ENCODE data around the gene BRD2. TPM values are rescaled to one million over a fixed set of nuclear protein-coding genes. Genes with fewer than 3 reads are reported as not detected.
A peak's percentile ranks its signal among the peaks of the same experiment; 100 is the strongest.

The BRD2 gene
- total and polyA plus RNA-seq, 2 of the 4 experiments (the other 2 are of a cell fraction): 99.5 to 144 TPM

DNA sequence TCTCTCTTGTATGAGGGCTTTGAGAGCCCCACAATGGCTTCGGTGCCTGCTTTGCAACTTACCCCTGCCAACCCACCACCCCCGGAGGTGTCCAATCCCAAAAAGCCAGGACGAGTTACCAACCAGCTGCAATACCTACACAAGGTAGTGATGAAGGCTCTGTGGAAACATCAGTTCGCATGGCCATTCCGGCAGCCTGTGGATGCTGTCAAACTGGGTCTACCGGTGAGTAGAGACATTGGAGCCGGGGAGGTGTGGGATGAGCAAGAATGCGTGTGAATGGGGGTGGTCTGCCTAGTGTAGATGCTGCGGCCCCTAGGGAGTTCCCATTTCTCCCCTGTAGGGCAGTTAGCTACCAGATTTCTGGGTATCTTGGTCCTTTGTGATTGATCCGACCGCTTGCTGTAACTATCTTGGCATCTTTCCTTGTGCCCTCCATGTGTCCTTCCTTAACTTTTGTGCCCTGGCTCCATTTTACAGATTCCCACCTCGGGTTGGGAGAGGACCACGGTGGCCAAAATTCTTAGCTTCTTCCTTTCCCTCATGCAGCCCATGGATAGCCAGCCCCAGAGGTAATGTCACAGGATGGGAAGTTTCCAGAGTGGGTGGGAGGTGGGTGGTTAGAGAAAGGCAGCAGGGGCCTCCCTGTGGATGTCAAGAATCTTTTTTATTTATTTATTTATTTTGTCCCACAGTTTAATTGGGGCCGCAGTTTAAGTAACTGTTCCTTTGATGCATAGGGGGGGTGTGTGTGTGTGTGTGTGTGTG, 6.3 kb downstream of the BRD2 start:
- WGBS, 2 experiments (ENCODE audit: extremely low coverage in 2 of 2, insufficient read length in 1 of 2): 20% methylated on average over 1 of the region's 14 CpGs; no CpG with 5 or more reads in 1 of the 2 experiments
- Histone ChIP-seq H2BK5ac (ENCODE audit: low read depth, low read length, poor library complexity, severe bottlenecking) (no peak overlapping the region), H3K9me3 (ENCODE audit: control insufficient read depth, insufficient read depth, low read length) (no peaks in the 10 kb centered on the region), H4K20me1 (ENCODE audit: insufficient read depth, low read length) (peaks cover 82% of the 10 kb centered on the region), H3K36me3 (ENCODE audit: control insufficient read depth, insufficient read depth, low read length) (peaks cover 58% of the 10 kb centered on the region), H3K18ac (ENCODE audit: low read depth, low read length) (no peak overlapping the region), H3K9ac (ENCODE audit: low read depth, low read length) (peak overlapping the region; percentile 94), H2BK20ac (ENCODE audit: low read depth, low read length) (no peak overlapping the region), H2BK120ac (ENCODE audit: low read depth, low read length) (no peak overlapping the region), H3K14ac (replicated peaks; ENCODE audit: low read depth, low read length) (peak overlapping the region; percentile 47; the same call in 1 of the 2 replicates), H3K27ac (ENCODE audit: insufficient read depth, low read length) (no peak overlapping the region), H2AK5ac (ENCODE audit: low read depth, low read length) (no peak overlapping the region), H3K79me1 (ENCODE audit: low read depth in 1 of 2, low read length in 2 of 2) (peaks cover 34 to 49% of the 10 kb centered on the region in 2 experiments), H3K4me3 (ENCODE audit: insufficient read depth, low read depth, low read length) (peak overlapping the region; percentile 92), H3K9me1 (ENCODE audit: insufficient read depth, low read length) (peaks cover 9% of the 10 kb centered on the region), H3K27me3 (ENCODE audit: control insufficient read depth, insufficient read depth, low read length) (no peaks in the 10 kb centered on the region), H3K4me2 (ENCODE audit: low read depth, low read length) (peak overlapping the region; percentile 92), H3K56ac (ENCODE audit: extremely low read depth, insufficient read depth, low read length) (peak overlapping the region; percentile 9; the same call in 1 of the 2 replicates), H2AFZ (replicated peaks; ENCODE audit: low read length, poor library complexity) (no peak overlapping the region), H2AK9ac (replicated peaks; ENCODE audit: low read depth, low read length, poor library complexity) (no peak overlapping the region), H4K8ac (ENCODE audit: low read depth in 2 of 2, low read length in 2 of 2) (no peak overlapping the region), H4K5ac (ENCODE audit: low read depth, low read length) (no peak overlapping the region), H2BK15ac (ENCODE audit: low read depth, low read length) (no peak overlapping the region), H3K23ac (ENCODE audit: low read depth, low read length) (peak overlapping the region; percentile 67), H3K4ac (ENCODE audit: low read depth, low read length) (no peak overlapping the region), H3K4me1 (ENCODE audit: control insufficient read depth, insufficient read depth, low read length) (peaks cover 6% of the 10 kb centered on the region; the same call in 1 of the 2 replicates), H4K91ac (ENCODE audit: insufficient read depth, low read depth, low read length) (no peak overlapping the region)
- DNase-seq (no peak), ATAC-seq (ENCODE audit: low read depth) (no peak)
- intact Hi-C loops (cut with micrococcal nuclease): loop anchor here (5.0 kb wide), 1 partner anchor 787 kb away; no protein-coding TSS in a partner anchor
- BruUV-seq (replicated peaks): no TSS peak
- ChIA-PET CTCF (interaction anchor here (1.2 to 1.8 kb wide), 3 partner anchors 10 to 21 kb away, joined by 3 to 6 read pairs (median 4); partner anchors contain the start of gene HLA-DMA), POLR2A (ENCODE audit: unreplicated experiment) (interaction anchor here (0.6 to 1.7 kb wide), 3 partner anchors 9 to 22 kb away, joined by 3 to 13 read pairs (median 6); no protein-coding TSS in a partner anchor)
- in situ Hi-C loops (cut with MboI; ENCODE audit: low sequenced_read_pairs): loop anchor here (5.0 to 25.0 kb wide), 3 partner anchors 37 to 787 kb away; partner anchors contain the start of genes AGER, AGPAT1, GPSM3 and PBX2
- TF ChIP-seq, protein P1, sequence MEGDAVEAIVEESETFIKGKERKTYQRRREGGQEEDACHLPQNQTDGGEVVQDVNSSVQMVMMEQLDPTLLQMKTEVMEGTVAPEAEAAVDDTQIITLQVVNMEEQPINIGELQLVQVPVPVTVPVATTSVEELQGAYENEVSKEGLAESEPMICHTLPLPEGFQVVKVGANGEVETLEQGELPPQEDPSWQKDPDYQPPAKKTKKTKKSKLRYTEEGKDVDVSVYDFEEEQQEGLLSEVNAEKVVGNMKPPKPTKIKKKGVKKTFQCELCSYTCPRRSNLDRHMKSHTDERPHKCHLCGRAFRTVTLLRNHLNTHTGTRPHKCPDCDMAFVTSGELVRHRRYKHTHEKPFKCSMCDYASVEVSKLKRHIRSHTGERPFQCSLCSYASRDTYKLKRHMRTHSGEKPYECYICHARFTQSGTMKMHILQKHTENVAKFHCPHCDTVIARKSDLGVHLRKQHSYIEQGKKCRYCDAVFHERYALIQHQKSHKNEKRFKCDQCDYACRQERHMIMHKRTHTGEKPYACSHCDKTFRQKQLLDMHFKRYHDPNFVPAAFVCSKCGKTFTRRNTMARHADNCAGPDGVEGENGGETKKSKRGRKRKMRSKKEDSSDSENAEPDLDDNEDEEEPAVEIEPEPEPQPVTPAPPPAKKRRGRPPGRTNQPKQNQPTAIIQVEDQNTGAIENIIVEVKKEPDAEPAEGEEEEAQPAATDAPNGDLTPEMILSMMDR (conservative IDR thresholded peaks at IDR 0.05; ENCODE audit: low read depth, low read length): no peak
- TF ChIP-seq MAFK (IDR thresholded peaks at IDR 0.05; ENCODE audit: low read depth, low read length) (no peak), RAD21 (IDR thresholded peaks at IDR 0.05; ENCODE audit: low read length) (no peak), NFE2L2 (IDR thresholded peaks at IDR 0.05; ENCODE audit: low read depth, low read length) (no peak), MXI1 (IDR thresholded peaks at IDR 0.05; ENCODE audit: borderline replicate concordance, low read depth, low read length) (no peak), MAZ (IDR thresholded peaks at IDR 0.05; ENCODE audit: borderline replicate concordance, low read depth, low read length) (no peak), FOS (IDR thresholded peaks at IDR 0.05; ENCODE audit: low read depth, low read length) (no peak)
- TF ChIP-seq, protein P2, sequence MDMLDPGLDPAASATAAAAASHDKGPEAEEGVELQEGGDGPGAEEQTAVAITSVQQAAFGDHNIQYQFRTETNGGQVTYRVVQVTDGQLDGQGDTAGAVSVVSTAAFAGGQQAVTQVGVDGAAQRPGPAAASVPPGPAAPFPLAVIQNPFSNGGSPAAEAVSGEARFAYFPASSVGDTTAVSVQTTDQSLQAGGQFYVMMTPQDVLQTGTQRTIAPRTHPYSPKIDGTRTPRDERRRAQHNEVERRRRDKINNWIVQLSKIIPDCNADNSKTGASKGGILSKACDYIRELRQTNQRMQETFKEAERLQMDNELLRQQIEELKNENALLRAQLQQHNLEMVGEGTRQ (IDR thresholded peaks at IDR 0.05; ENCODE audit: low read depth, low read length): no peak
- TF ChIP-seq, protein P3, sequence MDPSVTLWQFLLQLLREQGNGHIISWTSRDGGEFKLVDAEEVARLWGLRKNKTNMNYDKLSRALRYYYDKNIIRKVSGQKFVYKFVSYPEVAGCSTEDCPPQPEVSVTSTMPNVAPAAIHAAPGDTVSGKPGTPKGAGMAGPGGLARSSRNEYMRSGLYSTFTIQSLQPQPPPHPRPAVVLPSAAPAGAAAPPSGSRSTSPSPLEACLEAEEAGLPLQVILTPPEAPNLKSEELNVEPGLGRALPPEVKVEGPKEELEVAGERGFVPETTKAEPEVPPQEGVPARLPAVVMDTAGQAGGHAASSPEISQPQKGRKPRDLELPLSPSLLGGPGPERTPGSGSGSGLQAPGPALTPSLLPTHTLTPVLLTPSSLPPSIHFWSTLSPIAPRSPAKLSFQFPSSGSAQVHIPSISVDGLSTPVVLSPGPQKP (IDR thresholded peaks at IDR 0.05; ENCODE audit: borderline replicate concordance, low read depth, low read length): no peak
- dilution Hi-C loops (cut with HindIII; ENCODE audit: low sequenced_read_pairs, unreplicated experiment): no loop called here
